Aorta (tissue), 5 donors: ENCODE results near the gene BAK1. TPM values are rescaled to one million over a fixed set of nuclear protein-coding genes. Genes with fewer than 3 reads are reported as not detected.
"Not testable (repeated sequence)": the region's sequence is repeated elsewhere in the genome, so short reads cannot be mapped to it uniquely, and the experiment has no call there.

Source experiments
- ATAC-seq: fragments of 200-7000 bp; cut with Tn5 transposase; one replicate; pipeline ENCODE4 v1.9.1; 2022; ENCODE audit warnings: moderate library complexity; ENCODE audit not compliant: low FRiP score
- DNase-seq, 2 donors: peaks; one replicate each; pipeline ENCODE4 v3.0.0-alpha.2; 2020
- H3K27ac ChIP-seq, 2 donors: one replicate each; pipeline ENCODE4 v1.5.1; 2013; ENCODE audit warnings: low read length in 2 of 2, mild to moderate bottlenecking in 2 of 2, moderate library complexity in 2 of 2, control low read depth in 1 of 2, inconsistent platforms in 1 of 2, low read depth in 1 of 2
- H3K27me3 ChIP-seq, 2 donors: one replicate each; pipeline ENCODE4 v1.6.1; 2013; ENCODE audit warnings: control low read depth in 1 of 2, low read length in 1 of 2, mild to moderate bottlenecking in 1 of 2, moderate library complexity in 1 of 2; ENCODE audit not compliant: insufficient read depth in 2 of 2, control insufficient read depth in 1 of 2
- H3K36me3 ChIP-seq, 2 donors: one replicate each; pipeline ENCODE4 v1.6.1; 2013; ENCODE audit warnings: control low read depth in 1 of 2, low read length in 1 of 2, mild to moderate bottlenecking in 1 of 2; ENCODE audit not compliant: insufficient read depth in 2 of 2, control insufficient read depth in 1 of 2
- H3K4me1 ChIP-seq, 2 donors: one replicate each; pipeline ENCODE4 v1.6.1; 2013; ENCODE audit warnings: low read length in 2 of 2, control low read depth in 1 of 2, mild to moderate bottlenecking in 1 of 2, moderate library complexity in 1 of 2; ENCODE audit not compliant: insufficient read depth in 2 of 2, control insufficient read depth in 1 of 2
- H3K4me3 ChIP-seq, 2 donors: one replicate each; pipeline ENCODE4 v1.5.1; 2013; ENCODE audit warnings: low read length in 2 of 2, control low read depth in 1 of 2, mild to moderate bottlenecking in 1 of 2
- H3K9me3 ChIP-seq: one replicate; pipeline ENCODE4 v1.6.1; 2013; ENCODE audit warnings: mild to moderate bottlenecking, low read length; ENCODE audit not compliant: control insufficient read depth
- WGBS, 2 donors: extraction: QIAGEN DNeasy Blood & Tissue Kit; methylation state at CpG; one replicate each; pipeline ENCODE4 v1.1.7; 2013; 5-methylcytosine and 5-hydroxymethylcytosine counted together
- intact Hi-C, 2 donors: fragments of 100-400 bp; cut with DNase I; formaldehyde crosslinking; loops; one replicate each; pipeline versions ENCODE4 v1.14.2 to v1.15.0; 2022
- polyA plus RNA-seq, 2 donors: library from polyadenylated mRNA; stranded (reverse); fragments of 200-250 nt; gene quantifications; one replicate each; pipeline ENCODE4 v1.2.3, GENCODE V29; 2013
- total RNA-seq, 2 donors: library from RNA; stranded (reverse); fragmentation: NEBNext Ultra II Directional; extraction: Animal tissue kit (Norgen Biotek cat#: 25700); gene quantifications; one replicate each; pipeline ENCODE4 v1.2.1, GENCODE V29; 2021
- donor health status: healthy with polysubstance abuse.
- donor health status: Bipolar disorder and iron deficiency.
- donor health status: DM: no; HTN: no; CAD: no.
- donor health status: DM: no; HTN: no; CAD: no.
- donor health status: DM: yes; HTN: yes; CAD: no.

BAK1 gene
- total and polyA plus RNA-seq, 4 donors, result 12.4 to 21.8 (median 14.2) TPM

GRCh38 chr6:33602180-33602579 lies 22.1 kb upstream of the BAK1 start:
- no peak for DNase-seq
- intact Hi-C loops, result loop anchor here in 1 of 2 donors (10.0 kb wide), 1 partner anchor 553 kb away; no protein-coding TSS in a partner anchor
- Histone ChIP-seq H3K9me3 (peaks cover 3% of the 10 kb centered on the region), H3K36me3 (no peaks in the 10 kb centered on the region), H3K4me3 (no peak overlapping the region), H3K27ac (no peak overlapping the region), H3K4me1 (no peaks in the 10 kb centered on the region), H3K27me3 (no peaks in the 10 kb centered on the region)
- ATAC-seq, result no peak
- 37 to 48% methylated on average over 2 of the region's 2 CpGs for WGBS, 2 donors

GRCh38 chr6:33600761-33601160 lies 20.7 kb upstream of the BAK1 start:
- Histone ChIP-seq H3K27ac (no peak overlapping the region), H3K27me3 (no peaks in the 10 kb centered on the region), H3K36me3 (no peaks in the 10 kb centered on the region), H3K4me3 (no peak overlapping the region), H3K9me3 (peaks cover 3% of the 10 kb centered on the region), H3K4me1 (no peaks in the 10 kb centered on the region)
- DNase-seq (no peak), ATAC-seq (no peak)
- 77 to 89% methylated on average over 5 to 6 of the region's 6 CpGs for WGBS, 2 donors
- intact Hi-C loops, result loop anchor here in 1 of 2 donors (10.0 kb wide), 1 partner anchor 554 kb away; no protein-coding TSS in a partner anchor

DNA sequence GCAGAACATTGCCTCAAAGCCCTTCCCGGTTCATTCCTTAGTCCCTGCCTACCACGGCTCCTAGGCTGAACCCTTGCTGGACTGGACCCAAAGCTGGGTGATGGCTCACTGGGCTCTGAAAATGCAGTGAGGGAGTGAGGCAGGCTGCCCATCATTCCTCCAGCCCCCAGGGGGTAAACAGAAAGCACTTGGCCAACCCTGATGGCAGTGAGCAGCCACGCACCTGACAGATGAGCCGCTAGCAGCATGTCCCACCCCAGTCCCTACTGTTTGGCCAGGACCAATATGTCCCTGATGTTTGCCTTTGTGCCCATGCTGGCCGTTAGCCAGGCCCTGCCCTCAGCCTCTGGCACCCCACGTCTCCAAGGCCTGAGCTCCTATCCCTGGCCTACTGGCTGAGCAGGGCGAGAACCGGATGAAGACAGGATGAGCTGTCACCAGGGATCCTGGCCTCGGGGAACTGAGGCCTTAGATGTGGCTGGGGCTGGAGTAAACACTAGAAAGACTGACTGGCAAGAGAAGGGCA lies 19.4 kb upstream of the BAK1 start:
- intact Hi-C loops, result no loop called here
- DNase-seq, result no peak
- no peak overlapping the region for H3K27ac ChIP-seq
- H3K36me3 ChIP-seq, result no peaks in the 10 kb centered on the region
- H3K4me3 ChIP-seq, result no peak overlapping the region
- H3K4me1 ChIP-seq, result no peaks in the 10 kb centered on the region
- no peak for ATAC-seq
- 62 to 63% methylated on average over 9 of the region's 9 CpGs for WGBS, 2 donors
- H3K27me3 ChIP-seq, result no peaks in the 10 kb centered on the region
- H3K9me3 ChIP-seq, result peaks cover 3% of the 10 kb centered on the region

DNA sequence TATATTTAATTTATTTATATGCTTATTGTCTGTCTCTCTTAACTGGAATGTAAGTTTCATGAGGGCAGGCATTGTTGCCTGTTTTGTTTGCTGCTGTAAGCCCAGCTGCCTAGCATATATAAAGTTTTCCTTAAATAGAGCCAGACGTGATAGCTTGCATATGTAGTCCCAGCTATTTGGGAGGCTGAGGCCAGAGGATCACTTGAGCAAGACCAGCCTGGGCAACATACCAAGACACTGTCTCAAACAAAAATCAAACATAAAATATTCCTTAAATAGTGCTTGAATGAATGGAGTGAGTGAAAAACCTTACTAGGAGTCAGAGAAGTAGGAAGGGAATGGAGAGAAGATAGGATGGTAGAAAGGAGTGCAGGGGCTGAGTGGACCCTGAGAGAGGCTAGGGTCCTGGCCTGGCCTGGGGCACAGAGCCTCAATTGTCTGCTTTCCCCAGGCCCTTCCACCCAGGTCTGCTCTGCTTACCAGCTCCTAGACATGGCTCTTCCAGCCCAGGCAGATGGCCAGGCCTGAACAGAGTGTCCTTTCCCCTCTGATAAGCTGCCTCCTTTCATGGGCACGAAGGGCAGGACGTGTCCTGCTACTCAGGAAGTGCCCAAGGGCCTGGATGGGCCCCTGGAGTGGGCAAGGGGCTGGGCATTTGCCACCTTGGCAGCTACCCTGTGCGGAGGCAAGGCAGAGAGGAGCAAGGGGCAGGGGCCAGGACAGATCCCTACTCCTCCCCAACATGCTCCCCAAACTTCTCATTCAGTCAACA lies 17.7 kb upstream of the BAK1 start:
- ATAC-seq, result no peak
- 56 to 88% methylated on average over 4 of the region's 4 CpGs for WGBS, 2 donors
- Histone ChIP-seq H3K27ac (no peak overlapping the region), H3K4me1 (no peaks in the 10 kb centered on the region), H3K36me3 (no peaks in the 10 kb centered on the region), H3K9me3 (no peaks in the 10 kb centered on the region), H3K4me3 (no peak overlapping the region), H3K27me3 (no peaks in the 10 kb centered on the region)
- intact Hi-C loops, result no loop called here
- no peak for DNase-seq

DNA sequence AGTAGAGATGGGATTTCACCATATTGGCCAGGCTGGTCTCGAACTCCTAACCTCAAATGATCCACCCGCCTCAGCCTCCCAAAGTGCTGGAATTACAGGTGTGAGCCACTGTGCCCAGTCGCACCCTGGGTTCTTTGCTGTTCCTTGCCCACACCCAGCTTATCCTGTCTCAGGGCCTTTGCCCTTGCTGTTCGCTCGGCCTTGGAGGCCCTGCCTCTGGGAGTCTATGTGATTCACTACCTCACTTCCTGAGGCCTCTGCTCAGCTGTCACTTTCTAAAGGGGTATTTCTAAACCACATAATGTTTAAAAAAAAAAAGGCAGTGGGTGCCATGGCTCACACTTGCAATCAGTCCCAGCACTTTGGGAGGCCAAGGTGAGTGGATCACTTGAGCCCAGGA lies 16.8 kb upstream of the BAK1 start:
- WGBS, 2 donors, result 86 to 93% methylated on average over 5 of the region's 5 CpGs
- H3K9me3 ChIP-seq, result not testable (repeated sequence)

GRCh38 chr6:33595001-33595846 lies 15.1 kb upstream of the BAK1 start:
- WGBS, 2 donors, result 88 to 94% methylated on average over 18 of the region's 18 CpGs
- Histone ChIP-seq H3K27me3 (no peaks in the 10 kb centered on the region), H3K4me1 (no peaks in the 10 kb centered on the region), H3K9me3 (no peaks in the 10 kb centered on the region), H3K4me3 (no peak overlapping the region), H3K36me3 (no peaks in the 10 kb centered on the region), H3K27ac (no peak overlapping the region)
- DNase-seq, result no peak
- ATAC-seq, result no peak
- intact Hi-C loops, result no loop called here

More for the DNA sequence above, 16.8 kb upstream of the BAK1 start:
- DNase-seq, H3K4me1 ChIP-seq, H3K36me3 ChIP-seq, H3K4me3 ChIP-seq, intact Hi-C loops, H3K27me3 ChIP-seq, ATAC-seq, H3K27ac ChIP-seq: not testable (repeated sequence)

DNA sequence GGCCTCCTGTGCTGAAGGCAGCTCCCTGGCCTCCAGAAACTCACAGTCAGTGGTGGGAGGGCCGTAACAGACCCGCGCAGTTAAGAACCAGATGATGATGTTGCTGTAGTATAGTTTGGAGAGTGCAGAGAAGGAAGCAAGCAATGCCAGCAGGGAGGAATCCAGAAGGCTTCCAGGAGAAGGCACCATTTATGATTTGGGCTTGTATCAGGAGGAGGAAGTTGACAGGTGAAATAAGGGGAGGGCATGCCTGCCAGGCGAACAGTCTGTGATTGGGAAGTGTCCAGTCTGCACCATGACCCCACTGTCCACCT lies 13.3 kb upstream of the BAK1 start:
- no peak overlapping the region for H3K27ac ChIP-seq
- H3K36me3 ChIP-seq, result no peaks in the 10 kb centered on the region
- ATAC-seq (no peak), DNase-seq (no peak)
- H3K4me3 ChIP-seq, result no peak overlapping the region
- no peaks in the 10 kb centered on the region for H3K27me3 ChIP-seq
- H3K9me3 ChIP-seq, result no peaks in the 10 kb centered on the region
- 13 to 25% methylated on average over 4 of the region's 4 CpGs for WGBS, 2 donors
- intact Hi-C loops, result no loop called here
- H3K4me1 ChIP-seq, result no peaks in the 10 kb centered on the region

DNA sequence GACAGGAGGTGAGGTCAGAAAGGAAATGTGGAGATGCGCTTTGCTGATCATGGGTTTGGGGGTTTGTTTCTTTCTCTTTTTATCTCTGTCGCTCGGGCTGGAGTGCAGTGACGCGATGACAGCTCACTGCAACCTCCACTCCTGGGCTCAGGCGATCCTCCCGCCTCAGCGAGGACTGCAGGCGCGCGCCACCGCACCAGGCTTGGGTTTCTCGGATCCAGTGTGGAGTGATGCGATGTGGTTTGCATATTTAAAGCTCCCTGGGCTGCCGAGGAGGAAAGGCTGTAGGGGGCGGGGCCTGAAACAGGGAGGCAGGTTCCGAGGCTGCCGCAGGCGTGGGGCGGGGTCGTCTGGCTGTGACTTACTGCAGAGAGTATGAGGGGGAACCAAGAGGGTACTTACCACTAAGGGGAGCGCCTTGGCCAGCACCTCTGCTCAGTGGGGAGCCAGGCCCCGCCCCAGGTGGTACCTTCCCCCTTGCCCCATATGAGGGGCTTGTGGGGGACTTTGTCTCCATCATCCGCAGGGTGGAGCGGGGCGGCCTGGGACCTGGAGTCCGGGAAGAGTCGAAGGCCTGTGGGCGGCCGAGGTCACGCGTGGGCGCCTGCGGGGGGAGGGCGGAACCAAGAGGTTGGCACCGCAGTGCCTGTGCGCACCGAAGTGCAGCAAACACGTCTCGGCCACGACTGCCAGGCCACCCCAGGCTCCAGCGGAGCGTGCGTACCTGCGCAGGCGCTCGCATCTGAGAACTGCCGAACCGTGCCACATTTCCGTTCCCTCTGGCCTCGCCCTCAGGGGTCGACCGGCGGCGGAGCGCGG lies 12.7 kb upstream of the BAK1 start:
- H3K36me3 ChIP-seq, result no peaks in the 10 kb centered on the region
- H3K9me3 ChIP-seq, result no peaks in the 10 kb centered on the region
- DNase-seq (no peak), ATAC-seq (no peak)
- H3K27me3 ChIP-seq, result no peaks in the 10 kb centered on the region
- no peak overlapping the region for H3K4me3 ChIP-seq
- intact Hi-C loops, result no loop called here
- 24 to 27% methylated on average over 55 to 57 of the region's 57 CpGs for WGBS, 2 donors
- H3K4me1 ChIP-seq, result no peaks in the 10 kb centered on the region
- H3K27ac ChIP-seq, result no peak overlapping the region
